Hematopoietic multipotent progenitor cell treated with erythropoietin and hydrocortisone succinate and interleukin-3 and kit ligand, for 6 days (in vitro differentiated cells): Measurements from ENCODE around the gene BPI.
"Not testable (repeated sequence)": the region's sequence is repeated elsewhere in the genome, so short reads cannot be mapped to it uniquely, and the experiment has no call there.

Source experiments
- DNase-seq: peaks from one replicate; pipeline ENCODE4 v3.0.0-alpha.2; 2015

BPI gene

DNA sequence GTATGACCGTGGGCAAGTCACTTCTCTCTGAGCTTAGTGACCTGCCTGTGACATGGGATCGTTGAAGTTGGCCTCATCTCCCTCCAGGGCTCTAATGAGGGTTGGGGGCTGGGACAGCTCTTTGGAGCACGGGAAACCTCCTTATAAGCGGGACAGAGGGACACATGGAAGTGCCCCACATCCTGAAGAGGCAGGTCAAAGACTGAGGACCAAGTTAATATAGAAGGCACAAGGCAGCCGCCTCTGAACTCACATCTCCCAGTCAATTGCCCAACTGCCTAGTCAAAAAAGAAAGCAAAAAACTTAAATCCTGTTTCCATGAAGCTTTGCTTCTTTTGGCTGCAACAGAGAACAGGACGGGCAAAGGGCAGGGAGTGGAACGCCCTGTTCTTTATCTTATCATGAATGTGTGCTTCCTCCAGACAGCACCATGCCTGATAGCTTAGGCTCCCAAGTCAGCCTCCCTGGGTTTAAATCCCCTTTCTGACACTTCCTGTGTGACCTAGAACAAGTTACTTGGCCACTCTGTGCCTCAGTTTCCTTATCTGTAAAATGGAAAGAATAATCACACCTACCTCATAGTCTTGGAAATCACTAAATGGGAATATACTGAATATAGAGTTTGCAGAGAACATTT is 69.4 kb downstream of the BPI start:
- peak; percentile 82 for DNase-seq

DNA sequence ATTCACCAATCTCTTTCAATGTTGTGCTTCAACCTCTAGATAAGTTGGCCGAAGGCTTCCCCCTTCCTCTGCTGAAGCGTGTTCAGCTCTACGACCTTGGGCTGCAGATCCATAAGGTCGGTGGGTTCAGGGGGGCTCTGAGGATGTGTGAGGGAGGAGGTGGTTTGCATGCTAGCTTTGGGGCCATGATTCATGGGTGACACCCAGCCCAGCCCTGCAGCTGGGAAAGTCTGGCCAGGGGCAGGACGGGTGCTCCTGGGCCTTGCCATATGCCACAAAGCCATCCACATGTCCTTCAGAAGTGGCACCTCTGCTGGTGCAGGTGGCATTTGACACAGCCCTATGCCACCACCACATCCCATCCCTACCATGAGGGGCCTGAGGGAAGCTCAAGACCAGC is 69.9 kb downstream of the BPI start:
- no peak for DNase-seq

DNA sequence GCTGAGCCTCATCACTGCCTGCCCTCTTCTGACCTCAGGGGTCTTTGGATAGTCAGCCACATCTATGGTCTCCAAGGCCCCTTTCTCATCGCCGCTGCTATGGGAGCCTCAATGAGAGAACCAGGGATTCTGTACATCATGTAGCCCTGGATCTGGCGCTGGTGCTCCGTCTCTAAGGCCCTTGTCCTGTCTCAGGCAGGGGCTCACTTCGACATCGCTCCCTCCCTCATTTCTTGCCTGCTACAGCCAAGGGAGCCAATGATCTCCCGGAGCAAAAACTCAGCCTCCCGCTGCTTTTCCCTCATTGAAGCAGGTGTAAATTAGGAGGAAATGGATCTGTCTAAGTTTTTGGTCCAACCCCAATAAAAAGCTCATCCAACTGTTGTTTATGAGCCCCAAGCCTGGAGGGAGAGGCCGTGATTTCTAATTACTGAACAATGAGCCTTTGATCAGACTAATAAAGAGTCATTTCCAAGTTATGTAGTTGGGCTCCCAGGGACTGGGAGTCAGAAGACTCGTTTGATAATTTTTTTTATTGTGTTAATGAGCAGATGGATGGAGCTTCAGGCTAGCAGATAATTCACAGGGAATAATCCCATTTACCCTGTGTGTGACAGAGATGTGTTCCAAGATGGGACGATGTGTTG is 73.2 kb downstream of the BPI start:
- no peak for DNase-seq

DNA sequence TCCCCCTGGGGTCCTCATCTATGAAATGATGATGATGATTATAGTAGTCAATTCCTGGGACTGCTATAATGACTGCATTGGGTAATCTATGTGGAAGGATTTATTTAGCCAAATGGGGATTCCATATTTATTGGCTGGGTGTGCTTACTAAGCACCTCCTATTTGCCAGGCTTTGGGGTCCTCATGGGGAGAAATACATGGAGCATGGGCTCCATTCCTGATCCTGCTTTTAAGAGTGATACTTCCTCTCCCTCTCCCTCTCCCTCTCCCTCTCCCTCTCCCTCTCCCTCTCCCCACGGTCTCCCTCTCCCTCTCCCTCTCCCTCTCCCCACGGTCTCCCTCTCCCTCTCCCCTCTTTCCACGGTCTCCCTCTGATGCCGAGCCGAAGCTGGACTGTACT is 73.9 kb downstream of the BPI start:
- not testable (repeated sequence) for DNase-seq

DNA sequence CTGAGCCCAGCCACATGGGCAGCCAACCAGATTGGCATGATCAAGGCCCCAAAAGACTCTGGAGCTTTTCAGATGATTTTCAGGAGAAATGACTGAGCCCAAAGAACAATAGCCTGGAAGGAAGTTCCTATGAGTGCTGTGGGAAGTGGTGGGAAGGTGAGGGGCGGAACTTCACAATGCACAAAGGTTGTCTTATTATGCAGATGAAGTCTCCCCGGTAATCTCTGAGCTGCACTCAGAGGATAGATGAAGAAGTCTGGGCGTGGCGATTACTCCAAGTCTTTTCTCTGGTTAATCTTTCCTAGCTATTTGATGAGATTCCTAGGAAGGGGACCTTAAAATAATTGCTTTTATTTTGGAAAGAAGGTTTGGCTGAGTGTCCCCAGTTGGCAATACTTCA is 79.2 kb downstream of the BPI start:
- no peak for DNase-seq

DNA sequence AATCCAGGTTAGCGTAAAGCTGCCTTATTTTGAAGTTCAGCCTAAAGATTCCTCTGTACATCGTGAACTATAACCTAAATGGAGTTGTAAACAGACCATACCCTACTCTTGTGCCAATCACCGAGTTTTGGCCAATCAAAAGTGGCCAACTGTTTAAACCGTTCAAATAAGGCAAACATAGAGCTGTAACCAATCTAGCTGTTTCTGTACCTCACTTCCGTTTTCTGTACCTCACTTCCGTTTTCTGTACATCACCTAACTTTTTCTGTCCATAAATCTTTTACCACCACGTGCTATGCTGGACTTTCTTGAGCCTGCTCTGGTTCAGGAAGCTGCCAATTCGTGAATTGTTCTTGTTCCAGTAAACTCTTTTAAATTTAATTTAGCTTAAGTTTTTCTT is 82.0 kb downstream of the BPI start:
- DNase-seq: no peak

DNA sequence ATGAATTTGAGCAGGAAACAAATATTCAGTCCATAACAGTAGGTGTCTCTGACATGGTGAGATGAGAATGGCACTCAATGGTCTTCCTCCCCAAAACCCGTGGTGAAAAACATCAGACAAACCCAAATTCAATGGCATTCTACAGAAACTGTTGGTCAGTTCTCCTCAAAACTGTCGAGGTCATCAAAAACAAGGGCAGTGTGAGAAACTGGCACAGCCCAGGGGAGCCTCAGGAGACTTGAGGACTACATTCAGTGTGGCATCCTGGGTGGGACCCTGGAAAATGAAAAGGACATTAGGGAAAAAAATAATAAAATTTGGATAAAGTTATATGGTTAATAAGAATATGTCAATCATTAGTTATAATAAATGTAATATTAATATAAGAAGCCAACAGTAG is 82.9 kb downstream of the BPI start:
- DNase-seq: no peak
